NCI-H524 treated with DMSO at 0.1 percent for 48 hours (cell line): ENCODE data around the gene KREMEN2.
A peak's percentile ranks its signal among the peaks of the same experiment; 100 is the strongest.
"Not testable (repeated sequence)": the region's sequence is repeated elsewhere in the genome, so short reads cannot be mapped to it uniquely, and the experiment has no call there.

Source experiments
- DNase-seq: peaks from one replicate; lab custom pipeline; 2025; lab: John Stamatoyannopoulos, UW

Gene KREMEN2

DNA sequence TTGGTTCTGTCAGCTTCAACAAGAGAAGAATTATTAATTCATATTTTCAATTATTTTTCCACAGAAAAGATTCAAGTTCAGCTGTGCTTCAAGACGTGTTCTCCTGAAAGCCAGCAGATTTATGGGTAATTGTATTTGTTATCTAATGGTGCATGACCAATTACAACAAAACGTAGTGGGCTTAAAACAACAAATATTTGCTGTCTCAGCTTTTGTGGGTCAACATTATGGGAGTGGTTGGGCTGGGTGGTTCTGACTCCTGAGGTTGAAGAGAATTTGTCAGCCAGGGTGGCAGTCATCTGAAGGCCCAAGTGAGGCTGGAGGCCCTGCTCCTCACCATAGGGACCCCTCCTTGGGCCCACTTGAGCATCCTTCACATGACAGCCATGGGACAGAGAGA is 24.1 kb upstream of the KREMEN2 start:
- DNase-seq, result no peak

GRCh38 chr16:2942045-2942444 is 22.0 kb upstream of the KREMEN2 start:
- no peak for DNase-seq

GRCh38 chr16:2943716-2944115 is 20.4 kb upstream of the KREMEN2 start:
- DNase-seq, result not testable (repeated sequence)

DNA sequence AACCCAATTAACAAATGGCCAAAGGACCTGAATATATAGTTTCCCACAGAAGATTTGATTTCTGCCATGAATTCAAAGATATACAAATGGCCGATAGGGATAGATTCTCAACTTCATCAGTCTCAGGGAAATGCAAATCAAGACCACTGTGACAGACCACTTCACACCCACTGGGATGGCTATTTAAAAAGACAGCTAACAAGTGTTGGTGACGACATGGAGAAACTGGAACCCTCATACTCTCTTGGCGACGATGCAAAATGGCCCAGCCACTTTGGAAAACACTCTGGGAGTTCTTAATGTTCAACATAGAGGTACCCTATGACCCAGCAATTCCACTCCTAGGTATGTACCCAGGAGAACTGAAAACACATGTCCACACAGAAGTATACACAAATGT is 17.4 kb upstream of the KREMEN2 start:
- no peak for DNase-seq

GRCh38 chr16:2948807-2949704 is 15.0 kb upstream of the KREMEN2 start:
- DNase-seq, result no peak

- no peak for DNase-seq
Observed at GRCh38 chr16:2949705-2950352, 14.2 kb upstream of the KREMEN2 start.

- no peak for DNase-seq
Observed at GRCh38 chr16:2950353-2950724, 13.7 kb upstream of the KREMEN2 start.

- DNase-seq, result no peak
Observed at GRCh38 chr16:2950773-2951172, 13.3 kb upstream of the KREMEN2 start.

- no peak for DNase-seq
Observed at GRCh38 chr16:2952679-2953078, 11.4 kb upstream of the KREMEN2 start.

DNA sequence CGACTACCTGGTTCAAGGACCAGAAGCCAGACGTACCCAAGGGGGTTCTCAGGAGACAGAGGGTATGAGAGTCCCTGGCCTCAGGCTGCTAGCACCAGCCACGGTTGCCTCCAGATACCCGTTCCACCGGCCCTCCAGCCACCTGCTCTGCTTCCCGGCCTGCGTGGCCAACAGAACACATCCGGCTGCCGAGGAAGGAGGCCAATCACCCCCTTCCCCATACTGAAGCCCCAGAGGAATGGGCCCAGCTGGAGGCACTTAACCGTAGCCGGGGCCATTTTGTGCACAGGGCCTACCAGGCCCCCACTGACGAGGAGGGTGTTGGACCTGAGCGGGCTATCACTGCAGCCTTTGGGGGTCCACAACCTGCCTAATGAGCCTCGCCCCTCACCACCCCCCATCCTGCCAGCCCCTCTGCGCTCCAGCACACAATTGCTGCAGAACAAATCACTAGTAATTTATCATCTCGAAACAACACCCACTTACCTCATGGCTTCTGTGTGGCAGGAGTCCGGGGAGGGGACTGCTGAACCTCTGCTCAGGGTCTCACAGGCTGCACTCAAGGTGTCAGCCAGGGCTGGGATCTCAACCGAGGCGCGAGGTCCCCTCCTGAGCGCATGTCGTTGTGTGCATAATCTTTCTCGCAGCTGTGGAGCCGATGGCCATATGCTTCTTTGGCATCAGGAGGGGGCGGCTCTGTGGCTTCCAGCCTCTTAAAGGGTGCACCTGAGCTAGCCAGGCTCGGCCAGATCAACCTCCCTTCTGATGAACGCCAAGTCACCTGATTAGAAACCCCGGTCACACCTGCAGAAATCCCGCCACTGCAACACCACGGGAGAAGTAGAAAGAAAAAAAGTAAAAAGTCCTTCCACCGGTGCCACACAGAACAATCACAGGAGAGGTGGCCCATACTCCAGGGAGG is 10.1 kb upstream of the KREMEN2 start:
- DNase-seq, result peak; percentile 68

- no peak for DNase-seq
Observed at GRCh38 chr16:2954656-2955381, 9.3 kb upstream of the KREMEN2 start.

DNA sequence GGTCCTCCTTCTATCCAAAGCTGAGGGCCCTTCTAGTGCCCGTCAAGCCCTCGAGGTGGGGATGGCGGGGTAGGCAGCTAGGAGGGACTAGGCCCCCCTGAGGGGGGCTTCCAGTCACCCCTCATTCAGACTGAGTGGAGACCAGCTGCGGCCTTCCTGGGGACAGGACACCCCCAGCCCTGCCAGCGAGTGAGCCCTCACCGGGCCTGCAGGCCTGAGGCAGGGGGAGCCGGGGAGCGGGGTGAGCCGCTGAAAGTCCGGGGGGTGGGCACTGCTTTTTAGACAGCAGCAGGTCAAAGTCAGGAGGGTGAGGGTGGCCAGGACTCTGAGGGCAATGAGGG is 8.7 kb upstream of the KREMEN2 start:
- no peak for DNase-seq

DNA sequence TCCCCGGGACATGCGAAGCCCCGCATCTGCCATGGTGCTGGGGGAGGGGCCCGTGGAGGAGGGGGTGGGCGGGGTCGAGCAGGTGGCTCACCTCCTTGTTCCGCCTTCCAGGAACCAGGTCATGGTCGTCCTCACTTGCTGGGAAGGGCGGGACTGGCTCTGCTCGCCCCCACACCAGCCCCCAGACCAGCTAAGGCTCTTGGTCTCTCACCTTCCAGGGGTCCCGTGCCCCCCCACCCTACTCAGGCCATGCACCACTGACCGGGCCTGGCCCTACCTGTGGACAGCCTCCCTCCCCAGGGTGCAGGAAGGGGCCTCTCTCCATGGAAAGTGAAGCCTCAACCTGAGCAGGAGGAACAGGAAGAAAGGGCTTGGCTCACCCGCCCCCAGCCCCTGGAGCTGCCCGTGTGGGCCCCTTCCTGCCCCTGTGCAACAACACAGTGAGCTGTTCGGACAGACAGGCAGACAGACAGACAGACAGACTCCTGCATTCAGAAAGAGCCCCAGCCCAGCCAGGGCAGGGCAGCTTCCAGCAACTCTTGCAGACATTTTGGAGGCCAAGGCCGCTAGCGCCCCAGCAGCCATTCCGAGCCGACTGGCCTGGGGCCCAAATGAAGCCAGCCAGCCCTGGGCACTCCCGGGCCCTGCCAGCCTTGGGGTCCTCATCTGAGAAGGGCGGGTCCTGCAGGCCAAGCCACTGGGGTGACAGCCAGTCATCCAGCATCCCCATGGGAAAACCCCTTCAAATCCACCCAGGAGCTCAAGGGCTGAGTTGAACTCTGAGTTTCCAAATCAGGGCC is 8.1 kb upstream of the KREMEN2 start:
- DNase-seq, result no peak

GRCh38 chr16:2956579-2956956 is 7.5 kb upstream of the KREMEN2 start:
- no peak for DNase-seq

GRCh38 chr16:2959206-2959605 is 4.9 kb upstream of the KREMEN2 start:
- no peak for DNase-seq

GRCh38 chr16:2960183-2961010 is 3.7 kb upstream of the KREMEN2 start:
- DNase-seq, result no peak

- DNase-seq, result no peak
Observed at GRCh38 chr16:2962334-2963073, 1.6 kb upstream of the KREMEN2 start.

- no peak for DNase-seq
Observed at GRCh38 chr16:2963074-2963722, 877 bp upstream of the KREMEN2 start.
